HG03432 (cell line): ENCODE data around the gene TRIML2.

Source experiments
- ATAC-seq: cut with Tn5 transposase; IDR thresholded peaks from one replicate; pipeline ENCODE4 v1.9.1; 2021; ENCODE audit warnings: mild to moderate bottlenecking, moderate library complexity; ENCODE audit not compliant: unreplicated experiment

Gene TRIML2

GRCh38 chr4:188109157-188109755 lies at the start of gene TRIML2:
TRIML2 (minus strand) TSS chr4:188109603; CDS start chr4:188105368, 4,235 bp downstream.
- no peak for ATAC-seq

GRCh38 chr4:188158336-188158735 lies 48.9 kb upstream of the TRIML2 start:
- no peak for ATAC-seq

- no peak for ATAC-seq
Measured at GRCh38 chr4:188154668-188155405, 45.4 kb upstream of the TRIML2 start.

GRCh38 chr4:188147776-188148175 lies 38.4 kb upstream of the TRIML2 start:
- no peak for ATAC-seq

- ATAC-seq: no peak
Measured at GRCh38 chr4:188147176-188147575, 37.8 kb upstream of the TRIML2 start.

GRCh38 chr4:188146618-188147017 lies 37.2 kb upstream of the TRIML2 start:
- ATAC-seq: no peak

- no peak for ATAC-seq
Measured at GRCh38 chr4:188145601-188146000, 36.2 kb upstream of the TRIML2 start.

GRCh38 chr4:188143731-188144130 lies 34.3 kb upstream of the TRIML2 start:
- ATAC-seq: no peak

- no peak for ATAC-seq
Measured at GRCh38 chr4:188139671-188140070, 30.3 kb upstream of the TRIML2 start.

GRCh38 chr4:188139141-188139540 lies 29.7 kb upstream of the TRIML2 start, which contains the start of gene TRIML1:
TRIML1 (plus strand) TSS chr4:188139441; CDS start chr4:188139559, 118 bp downstream.
- ATAC-seq: no peak

GRCh38 chr4:188138227-188138626 lies 28.8 kb upstream of the TRIML2 start:
- no peak for ATAC-seq

- ATAC-seq: no peak
Measured at GRCh38 chr4:188132232-188132631, 22.8 kb upstream of the TRIML2 start.

GRCh38 chr4:188130355-188130754 lies 21.0 kb upstream of the TRIML2 start:
- ATAC-seq: no peak

GRCh38 chr4:188127214-188127874 lies 17.9 kb upstream of the TRIML2 start:
- ATAC-seq: peak; percentile 67

- no peak for ATAC-seq
Measured at GRCh38 chr4:188121530-188121929, 12.1 kb upstream of the TRIML2 start.

- ATAC-seq: no peak
Measured at GRCh38 chr4:188117631-188118324, 8.4 kb upstream of the TRIML2 start.

- ATAC-seq: no peak
Measured at GRCh38 chr4:188113156-188113555, 3.8 kb upstream of the TRIML2 start.

GRCh38 chr4:188111955-188112354 lies 2.6 kb upstream of the TRIML2 start:
- ATAC-seq: no peak

- no peak for ATAC-seq
Measured at GRCh38 chr4:188110741-188111471, 1.5 kb upstream of the TRIML2 start.

- no peak for ATAC-seq
Measured at GRCh38 chr4:188110036-188110435, 633 bp upstream of the TRIML2 start.
